Thyroid gland (tissue), 4 donors: Measurements from ENCODE around the gene SNCB. TPM values are rescaled to one million over a fixed set of nuclear protein-coding genes. Genes with fewer than 3 reads are reported as not detected.

ENCODE experiments used
- DNase-seq, 2 donors: peaks; one replicate each; pipeline ENCODE4 v3.0.0-alpha.2; 2019
- H3K27ac ChIP-seq, 3 donors: fragments of 200-600 bp; sonication (generic); 1 replicate in 2 of 3; 2 replicates in 1 of 3; pipeline ENCODE4 v1.5.1; 2016 to 2019; ENCODE audit warnings: mild to moderate bottlenecking in 1 of 3, moderate library complexity in 1 of 3
- H3K27me3 ChIP-seq: fragments of 200-600 bp; sonication (generic); one replicate; pipeline ENCODE4 v1.5.1; 2019
- H3K36me3 ChIP-seq, 2 donors: fragments of 200-600 bp; sonication (generic); one replicate each; pipeline ENCODE4 v1.5.1; 2016 to 2019
- H3K4me1 ChIP-seq, 2 donors: fragments of 200-600 bp; sonication (generic); one replicate each; pipeline ENCODE4 v1.5.1; 2017 to 2019
- H3K4me3 ChIP-seq, 3 donors: fragments of 200-600 bp; sonication (generic); replicated peaks in 1 of 3; 1 replicate in 2 of 3; 2 replicates in 1 of 3; pipeline ENCODE4 v1.5.1; 2016; ENCODE audit warnings: mild to moderate bottlenecking in 1 of 3
- H3K9me3 ChIP-seq: fragments of 200-600 bp; sonication (generic); one replicate; pipeline ENCODE4 v1.5.1; 2017
- POLR2A ChIP-seq, 2 donors: fragments of 450-650 bp; IDR thresholded peaks; one replicate each; pipeline ENCODE4 v1.6.1; 2017; ENCODE audit warnings: antibody characterized with exemption in 2 of 2, mild to moderate bottlenecking in 2 of 2, moderate library complexity in 1 of 2
- WGBS, 2 donors: methylation state at CpG; one replicate each; pipeline ENCODE4 v1.1.5; 2017; 5-methylcytosine and 5-hydroxymethylcytosine counted together
- intact Hi-C: fragments of 100-400 bp; cut with DNase I; formaldehyde crosslinking; loops from one replicate; pipeline ENCODE4 v1.15.1; 2023
- total RNA-seq, 4 donors: library from RNA; depleted of rRNA; stranded (reverse); fragments of >200 nt; gene quantifications; one replicate each; pipeline ENCODE4 v1.2.3, GENCODE V29; 2016
- TF ChIP-seq, protein P1 (sequence below), 6 experiments: fragments of 200-600 bp in 3 of 6; fragments of 450-650 bp in 3 of 6; sonication (generic) in 3 of 6; IDR thresholded peaks; one replicate each; pipeline ENCODE4 v1.5.1; 2016 to 2019; ENCODE audit warnings: antibody characterized with exemption in 6 of 6, mild to moderate bottlenecking in 2 of 6, inconsistent platforms in 1 of 6, moderate library complexity in 1 of 6

The SNCB gene
- total RNA-seq, 4 donors from 2014 or later: not detected

DNA sequence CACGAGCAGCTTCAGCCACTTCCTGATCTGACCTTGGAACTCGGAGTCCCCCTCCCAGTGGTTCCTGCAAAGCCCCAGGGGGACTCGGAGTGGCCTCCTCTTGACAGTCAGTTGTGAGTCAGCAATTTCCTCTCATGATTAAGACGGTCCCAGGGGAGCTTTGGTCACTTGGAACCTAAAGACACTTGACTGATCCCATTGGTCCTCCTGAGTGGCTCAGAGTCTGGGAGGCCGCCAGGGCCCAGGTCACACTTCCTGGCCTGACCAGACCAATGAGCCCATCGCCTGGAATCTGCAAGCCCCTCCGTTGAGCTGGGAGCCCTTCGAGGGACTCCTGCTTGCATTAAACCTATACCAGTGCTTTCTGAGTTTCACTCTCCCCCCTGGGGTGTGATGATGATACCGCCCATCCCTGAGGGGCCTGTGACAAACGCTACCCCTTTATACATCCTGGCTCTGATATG lies 46.1 kb upstream of the SNCB start:
- Histone ChIP-seq H3K9me3 (no peaks in the 10 kb centered on the region), H3K4me1 (no peaks in the 10 kb centered on the region), H3K36me3 (no peaks in the 10 kb centered on the region), H3K27me3 (peaks cover 11% of the 10 kb centered on the region), H3K27ac (no peak overlapping the region), H3K4me3 (no peak overlapping the region)
- TF ChIP-seq, protein P1, sequence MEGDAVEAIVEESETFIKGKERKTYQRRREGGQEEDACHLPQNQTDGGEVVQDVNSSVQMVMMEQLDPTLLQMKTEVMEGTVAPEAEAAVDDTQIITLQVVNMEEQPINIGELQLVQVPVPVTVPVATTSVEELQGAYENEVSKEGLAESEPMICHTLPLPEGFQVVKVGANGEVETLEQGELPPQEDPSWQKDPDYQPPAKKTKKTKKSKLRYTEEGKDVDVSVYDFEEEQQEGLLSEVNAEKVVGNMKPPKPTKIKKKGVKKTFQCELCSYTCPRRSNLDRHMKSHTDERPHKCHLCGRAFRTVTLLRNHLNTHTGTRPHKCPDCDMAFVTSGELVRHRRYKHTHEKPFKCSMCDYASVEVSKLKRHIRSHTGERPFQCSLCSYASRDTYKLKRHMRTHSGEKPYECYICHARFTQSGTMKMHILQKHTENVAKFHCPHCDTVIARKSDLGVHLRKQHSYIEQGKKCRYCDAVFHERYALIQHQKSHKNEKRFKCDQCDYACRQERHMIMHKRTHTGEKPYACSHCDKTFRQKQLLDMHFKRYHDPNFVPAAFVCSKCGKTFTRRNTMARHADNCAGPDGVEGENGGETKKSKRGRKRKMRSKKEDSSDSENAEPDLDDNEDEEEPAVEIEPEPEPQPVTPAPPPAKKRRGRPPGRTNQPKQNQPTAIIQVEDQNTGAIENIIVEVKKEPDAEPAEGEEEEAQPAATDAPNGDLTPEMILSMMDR (IDR thresholded peaks at IDR 0.05): no peak
- no peak for TF ChIP-seq POLR2A (IDR thresholded peaks at IDR 0.05)
- DNase-seq: peak; percentile 37 to 46
- 38 to 44% methylated on average over 6 to 7 of the region's 10 CpGs for WGBS, 2 donors
- intact Hi-C loops: no loop called here

DNA sequence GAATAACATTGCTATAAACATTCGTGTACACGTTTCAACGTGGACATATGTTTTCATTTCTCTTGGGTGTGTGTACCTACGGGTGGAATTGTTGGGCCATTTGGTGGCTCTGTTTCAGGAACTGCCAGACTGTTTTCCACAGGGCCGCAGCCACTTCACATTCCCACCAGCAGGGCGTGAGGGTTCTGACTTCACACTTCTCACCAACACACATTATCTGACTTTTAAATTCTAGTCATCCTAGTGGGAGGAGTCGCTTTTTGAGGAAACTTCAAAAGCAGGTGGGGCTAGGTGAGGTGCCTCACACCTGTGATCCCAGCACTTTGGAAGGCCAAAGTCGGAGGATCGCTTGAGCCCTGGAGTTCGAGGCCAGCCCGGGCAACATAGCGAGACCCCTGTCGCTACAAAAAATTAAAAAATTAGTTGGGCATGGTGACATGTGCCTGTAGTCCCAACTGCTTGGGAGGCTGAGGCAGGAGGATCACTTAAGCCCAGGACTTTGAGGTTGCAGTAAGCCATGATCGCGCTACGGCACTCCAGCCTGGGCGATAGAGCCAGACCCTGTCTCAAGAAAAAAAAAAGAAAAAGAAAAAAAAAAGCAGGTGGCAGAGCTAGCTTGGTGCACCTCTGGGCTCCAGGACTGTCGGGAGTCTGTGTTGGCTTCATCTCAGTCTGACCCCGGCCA lies 45.5 kb upstream of the SNCB start:
- Histone ChIP-seq H3K27ac (no peak overlapping the region), H3K9me3 (no peaks in the 10 kb centered on the region), H3K36me3 (no peaks in the 10 kb centered on the region), H3K27me3 (peaks cover 11% of the 10 kb centered on the region), H3K4me3 (no peak overlapping the region), H3K4me1 (no peaks in the 10 kb centered on the region)
- TF ChIP-seq POLR2A (IDR thresholded peaks at IDR 0.05): no peak
- TF ChIP-seq, protein P1 (IDR thresholded peaks at IDR 0.05): peak in 2 of 6 experiments; percentile 9 to 17
- no peak for DNase-seq
- 64 to 69% methylated on average over 19 of the region's 19 CpGs for WGBS, 2 donors
- intact Hi-C loops: no loop called here

GRCh38 chr5:176674799-176675198 lies 44.5 kb upstream of the SNCB start:
- no peaks in the 10 kb centered on the region for H3K4me1 ChIP-seq
- 83 to 88% methylated on average over 17 of the region's 17 CpGs for WGBS, 2 donors

GRCh38 chr5:176673651-176674583 lies 43.6 kb upstream of the SNCB start:
- intact Hi-C loops: no loop called here
- no peak for TF ChIP-seq POLR2A (IDR thresholded peaks at IDR 0.05)
- TF ChIP-seq, protein P1 (IDR thresholded peaks at IDR 0.05): no peak
- Histone ChIP-seq H3K9me3 (no peaks in the 10 kb centered on the region), H3K4me1 (no peaks in the 10 kb centered on the region), H3K27me3 (no peaks in the 10 kb centered on the region), H3K27ac (no peak overlapping the region), H3K36me3 (no peaks in the 10 kb centered on the region), H3K4me3 (no peak overlapping the region)
- 84 to 92% methylated on average over 15 to 17 of the region's 18 CpGs for WGBS, 2 donors
- DNase-seq: no peak

More at GRCh38 chr5:176674799-176675198, 44.5 kb upstream of the SNCB start:
- Histone ChIP-seq H3K4me3 (no peak overlapping the region), H3K36me3 (no peaks in the 10 kb centered on the region), H3K9me3 (no peaks in the 10 kb centered on the region), H3K27ac (no peak overlapping the region), H3K27me3 (peaks cover 2% of the 10 kb centered on the region)
- DNase-seq: no peak
- TF ChIP-seq, protein P1 (IDR thresholded peaks at IDR 0.05): no peak
- no peak for TF ChIP-seq POLR2A (IDR thresholded peaks at IDR 0.05)
- intact Hi-C loops: no loop called here
